ENCODE data around the gene MACROD2.
"Not testable (repeated sequence)": the region's sequence is repeated elsewhere in the genome, so short reads cannot be mapped to it uniquely, and the experiment has no call there.

The MACROD2 gene

GRCh38 chr20:15005300-15005986 is 1010.1 kb downstream of the MACROD2 start:
- DNase-seq (ENCODE audit: extremely low read depth in 1 of 2, low read depth in 1 of 2) = no peak

GRCh38 chr20:15011631-15012030 is 1016.3 kb downstream of the MACROD2 start:
- no peak for DNase-seq (ENCODE audit: extremely low read depth in 1 of 2, low read depth in 1 of 2)

- DNase-seq (ENCODE audit: extremely low read depth in 1 of 2, low read depth in 1 of 2) = no peak
Measured at GRCh38 chr20:15012566-15012965, 1017.2 kb downstream of the MACROD2 start.

- DNase-seq (ENCODE audit: extremely low read depth in 1 of 2, low read depth in 1 of 2) = not testable (repeated sequence)
Measured at GRCh38 chr20:15016875-15017274, 1021.6 kb downstream of the MACROD2 start.

- no peak for DNase-seq (ENCODE audit: extremely low read depth in 1 of 2, low read depth in 1 of 2)
Measured at GRCh38 chr20:15018966-15019365, 1023.6 kb downstream of the MACROD2 start.

- no peak for DNase-seq (ENCODE audit: extremely low read depth in 1 of 2, low read depth in 1 of 2)
Measured at GRCh38 chr20:15020845-15021244, 1025.5 kb downstream of the MACROD2 start.

GRCh38 chr20:15022921-15023320 is 1027.6 kb downstream of the MACROD2 start:
- no peak for DNase-seq (ENCODE audit: extremely low read depth in 1 of 2, low read depth in 1 of 2)

GRCh38 chr20:15026759-15027158 is 1031.4 kb downstream of the MACROD2 start:
- no peak for DNase-seq (ENCODE audit: extremely low read depth in 1 of 2, low read depth in 1 of 2)

GRCh38 chr20:15030826-15031225 is 1035.5 kb downstream of the MACROD2 start:
- DNase-seq (ENCODE audit: extremely low read depth in 1 of 2, low read depth in 1 of 2) = no peak

GRCh38 chr20:15031546-15032351 is 1036.4 kb downstream of the MACROD2 start:
- DNase-seq (ENCODE audit: extremely low read depth in 1 of 2, low read depth in 1 of 2) = no peak

- no peak for DNase-seq (ENCODE audit: extremely low read depth in 1 of 2, low read depth in 1 of 2)
Measured at GRCh38 chr20:15032352-15032622, 1037.0 kb downstream of the MACROD2 start.

GRCh38 chr20:15033269-15033668 is 1038.0 kb downstream of the MACROD2 start:
- DNase-seq (ENCODE audit: extremely low read depth in 1 of 2, low read depth in 1 of 2) = no peak

- no peak for DNase-seq (ENCODE audit: extremely low read depth in 1 of 2, low read depth in 1 of 2)
Measured at GRCh38 chr20:15033891-15034290, 1038.6 kb downstream of the MACROD2 start.

- no peak for DNase-seq (ENCODE audit: extremely low read depth in 1 of 2, low read depth in 1 of 2)
Measured at GRCh38 chr20:15036948-15037347, 1041.6 kb downstream of the MACROD2 start.

GRCh38 chr20:15039088-15039752 is 1043.9 kb downstream of the MACROD2 start:
- no peak for DNase-seq (ENCODE audit: extremely low read depth in 1 of 2, low read depth in 1 of 2)

GRCh38 chr20:15042723-15043122 is 1047.4 kb downstream of the MACROD2 start:
- no peak for DNase-seq (ENCODE audit: extremely low read depth in 1 of 2, low read depth in 1 of 2)

- no peak for DNase-seq (ENCODE audit: extremely low read depth in 1 of 2, low read depth in 1 of 2)
Measured at GRCh38 chr20:15045246-15045645, 1049.9 kb downstream of the MACROD2 start.

GRCh38 chr20:15047042-15047441 is 1051.7 kb downstream of the MACROD2 start:
- DNase-seq (ENCODE audit: extremely low read depth in 1 of 2, low read depth in 1 of 2) = no peak

GRCh38 chr20:15047601-15048000 is 1052.3 kb downstream of the MACROD2 start:
- no peak for DNase-seq (ENCODE audit: extremely low read depth in 1 of 2, low read depth in 1 of 2)

- no peak for DNase-seq (ENCODE audit: extremely low read depth in 1 of 2, low read depth in 1 of 2)
Measured at GRCh38 chr20:15056246-15056645, 1060.9 kb downstream of the MACROD2 start.

GRCh38 chr20:15058841-15059240 is 1063.5 kb downstream of the MACROD2 start:
- DNase-seq (ENCODE audit: extremely low read depth in 1 of 2, low read depth in 1 of 2) = no peak

- DNase-seq (ENCODE audit: extremely low read depth in 1 of 2, low read depth in 1 of 2) = no peak
Measured at GRCh38 chr20:15059438-15059837, 1064.1 kb downstream of the MACROD2 start.
